ENCODE results near the gene KIF2B. TPM values are rescaled to one million over a fixed set of nuclear protein-coding genes. Genes with fewer than 3 reads are reported as not detected.

Gene KIF2B
- total RNA-seq, 4 donors from 2014 or later, result not detected

DNA sequence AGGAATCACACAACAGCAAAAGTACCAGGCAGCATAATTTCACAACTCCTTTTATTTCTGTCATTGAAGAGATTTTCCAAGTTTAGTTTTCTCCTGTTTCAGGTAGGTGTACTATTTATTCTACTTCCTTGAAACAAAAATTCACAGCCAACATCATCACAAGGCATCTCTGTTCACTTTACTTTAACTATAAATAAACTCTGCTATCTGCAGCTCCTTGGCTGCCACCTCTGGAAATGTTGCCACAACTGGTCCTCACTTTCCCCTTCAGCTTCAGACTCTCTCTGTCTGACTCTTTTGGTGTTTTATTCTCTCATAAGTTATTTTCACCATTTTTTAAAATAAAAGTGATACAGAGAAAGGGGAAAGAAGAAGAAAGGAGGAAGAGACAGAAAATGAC is 27.9 kb upstream of the KIF2B start:
- H3K9me3 ChIP-seq, result no peaks in the 10 kb centered on the region
- no peaks in the 10 kb centered on the region for H3K4me1 ChIP-seq
- ATAC-seq, result no peak
- H3K27me3 ChIP-seq, result no peaks in the 10 kb centered on the region
- H3K36me3 ChIP-seq, result no peaks in the 10 kb centered on the region
- H3K27ac ChIP-seq, result no peak overlapping the region
- TF ChIP-seq EP300 (IDR thresholded peaks at IDR 0.05) (no peak), POLR2AphosphoS5 (IDR thresholded peaks at IDR 0.05) (no peak), POLR2A (IDR thresholded peaks at IDR 0.05) (no peak)
- H3K4me3 ChIP-seq, result no peak overlapping the region

GRCh38 chr17:53796642-53797041 is 26.1 kb upstream of the KIF2B start:
- Histone ChIP-seq H3K4me1 (no peaks in the 10 kb centered on the region), H3K36me3 (no peaks in the 10 kb centered on the region), H3K27me3 (no peaks in the 10 kb centered on the region), H3K9me3 (no peaks in the 10 kb centered on the region), H3K4me3 (no peak overlapping the region), H3K27ac (no peak overlapping the region)
- no peak for ATAC-seq
- TF ChIP-seq EP300 (IDR thresholded peaks at IDR 0.05) (no peak), POLR2AphosphoS5 (IDR thresholded peaks at IDR 0.05) (no peak), POLR2A (IDR thresholded peaks at IDR 0.05) (no peak)
- TF ChIP-seq, protein P1, sequence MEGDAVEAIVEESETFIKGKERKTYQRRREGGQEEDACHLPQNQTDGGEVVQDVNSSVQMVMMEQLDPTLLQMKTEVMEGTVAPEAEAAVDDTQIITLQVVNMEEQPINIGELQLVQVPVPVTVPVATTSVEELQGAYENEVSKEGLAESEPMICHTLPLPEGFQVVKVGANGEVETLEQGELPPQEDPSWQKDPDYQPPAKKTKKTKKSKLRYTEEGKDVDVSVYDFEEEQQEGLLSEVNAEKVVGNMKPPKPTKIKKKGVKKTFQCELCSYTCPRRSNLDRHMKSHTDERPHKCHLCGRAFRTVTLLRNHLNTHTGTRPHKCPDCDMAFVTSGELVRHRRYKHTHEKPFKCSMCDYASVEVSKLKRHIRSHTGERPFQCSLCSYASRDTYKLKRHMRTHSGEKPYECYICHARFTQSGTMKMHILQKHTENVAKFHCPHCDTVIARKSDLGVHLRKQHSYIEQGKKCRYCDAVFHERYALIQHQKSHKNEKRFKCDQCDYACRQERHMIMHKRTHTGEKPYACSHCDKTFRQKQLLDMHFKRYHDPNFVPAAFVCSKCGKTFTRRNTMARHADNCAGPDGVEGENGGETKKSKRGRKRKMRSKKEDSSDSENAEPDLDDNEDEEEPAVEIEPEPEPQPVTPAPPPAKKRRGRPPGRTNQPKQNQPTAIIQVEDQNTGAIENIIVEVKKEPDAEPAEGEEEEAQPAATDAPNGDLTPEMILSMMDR (IDR thresholded peaks at IDR 0.05), result no peak
- 17 to 43% methylated on average over 1 of the region's 1 CpG for WGBS, 2 donors (ENCODE audit: low coverage in 1 of 2)

DNA sequence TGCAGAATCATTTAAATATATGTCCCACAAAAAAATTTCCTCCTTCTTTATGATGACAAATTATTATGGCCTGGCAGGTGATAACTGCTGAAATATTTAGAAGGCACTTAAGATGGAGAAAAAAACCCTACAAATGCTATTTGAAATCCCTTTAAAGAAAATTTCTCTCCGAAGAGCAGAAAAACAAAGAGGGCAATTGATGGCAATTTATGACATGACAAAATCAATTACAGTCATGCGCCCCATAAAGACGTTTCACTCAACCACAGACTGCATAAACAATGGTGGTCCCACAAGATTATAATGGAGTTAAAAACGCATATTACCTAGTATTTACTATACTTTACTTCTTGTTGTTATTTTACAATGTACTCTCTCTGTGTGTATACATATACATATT is 25.2 kb upstream of the KIF2B start:
- Histone ChIP-seq H3K27ac (no peak overlapping the region), H3K4me3 (no peak overlapping the region), H3K36me3 (no peaks in the 10 kb centered on the region), H3K4me1 (no peaks in the 10 kb centered on the region), H3K9me3 (no peaks in the 10 kb centered on the region), H3K27me3 (no peaks in the 10 kb centered on the region)
- ATAC-seq, result no peak
- WGBS, 2 donors (ENCODE audit: low coverage in 1 of 2), result 42 to 49% methylated on average over 4 of the region's 4 CpGs
- no peak for TF ChIP-seq POLR2AphosphoS5 (IDR thresholded peaks at IDR 0.05)
- TF ChIP-seq, protein P1 (IDR thresholded peaks at IDR 0.05), result no peak
- no peak for TF ChIP-seq POLR2A (IDR thresholded peaks at IDR 0.05)
- no peak for TF ChIP-seq EP300 (IDR thresholded peaks at IDR 0.05)

- Histone ChIP-seq H3K36me3 (no peaks in the 10 kb centered on the region), H3K27ac (no peak overlapping the region), H3K27me3 (no peaks in the 10 kb centered on the region), H3K4me3 (no peak overlapping the region), H3K4me1 (no peaks in the 10 kb centered on the region), H3K9me3 (no peaks in the 10 kb centered on the region)
- no peak for TF ChIP-seq POLR2A (IDR thresholded peaks at IDR 0.05)
- TF ChIP-seq POLR2AphosphoS5 (IDR thresholded peaks at IDR 0.05), result no peak
- no peak for TF ChIP-seq EP300 (IDR thresholded peaks at IDR 0.05)
- TF ChIP-seq, protein P1 (IDR thresholded peaks at IDR 0.05), result no peak
- ATAC-seq, result no peak
- 76 to 90% methylated on average over 2 to 5 of the region's 5 CpGs for WGBS, 2 donors (ENCODE audit: low coverage in 1 of 2)
Observed at GRCh38 chr17:53804437-53804836, 18.3 kb upstream of the KIF2B start.

DNA sequence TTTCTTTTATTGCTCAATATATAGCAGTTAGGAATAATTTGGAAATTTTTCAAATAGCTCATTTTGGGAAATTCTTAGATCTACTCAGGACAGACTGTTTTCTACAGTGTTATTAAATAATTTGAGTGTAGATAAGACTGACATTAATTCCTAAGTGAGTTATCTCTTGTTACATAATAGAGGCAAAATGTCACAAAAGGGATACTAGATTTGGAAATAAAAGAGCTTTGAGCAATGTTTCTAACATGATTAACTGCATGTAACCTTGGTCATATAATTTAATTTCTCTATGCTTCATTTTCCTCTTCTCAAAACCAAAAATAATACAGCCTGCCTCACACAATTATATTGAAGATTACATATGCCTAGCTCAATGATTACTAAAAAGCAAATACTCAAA is 16.3 kb upstream of the KIF2B start:
- no peaks in the 10 kb centered on the region for H3K4me1 ChIP-seq
- no peak overlapping the region for H3K4me3 ChIP-seq
- H3K27me3 ChIP-seq, result no peaks in the 10 kb centered on the region
- no peak overlapping the region for H3K27ac ChIP-seq
- no peaks in the 10 kb centered on the region for H3K36me3 ChIP-seq
- no peak for ATAC-seq
- H3K9me3 ChIP-seq, result no peaks in the 10 kb centered on the region
- TF ChIP-seq POLR2AphosphoS5 (IDR thresholded peaks at IDR 0.05), result no peak
- TF ChIP-seq EP300 (IDR thresholded peaks at IDR 0.05), result no peak
- TF ChIP-seq, protein P1 (IDR thresholded peaks at IDR 0.05), result no peak
- no peak for TF ChIP-seq POLR2A (IDR thresholded peaks at IDR 0.05)

DNA sequence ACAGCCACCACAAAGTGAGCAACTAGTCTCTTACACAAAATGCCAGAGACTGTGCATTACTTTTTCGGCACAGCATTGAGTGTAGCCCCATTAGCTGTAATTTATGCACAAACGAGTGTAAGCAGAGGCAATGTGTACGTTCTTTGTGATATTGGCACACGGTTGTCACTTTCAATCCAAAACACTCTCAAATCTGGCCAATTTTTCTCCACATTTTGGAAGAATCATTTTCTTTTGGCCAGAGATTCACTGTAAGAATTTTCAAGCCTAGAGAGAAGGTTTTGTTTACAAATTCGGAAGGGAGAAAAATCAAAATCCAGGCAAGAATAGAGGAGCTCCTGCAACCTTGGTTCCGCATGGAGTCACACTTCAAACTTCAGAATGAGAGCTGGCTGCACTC is 15.4 kb upstream of the KIF2B start:
- Histone ChIP-seq H3K27ac (no peak overlapping the region), H3K4me1 (no peaks in the 10 kb centered on the region), H3K27me3 (no peaks in the 10 kb centered on the region), H3K36me3 (no peaks in the 10 kb centered on the region), H3K4me3 (no peak overlapping the region), H3K9me3 (no peaks in the 10 kb centered on the region)
- TF ChIP-seq EP300 (IDR thresholded peaks at IDR 0.05) (no peak), POLR2A (IDR thresholded peaks at IDR 0.05) (no peak), POLR2AphosphoS5 (IDR thresholded peaks at IDR 0.05) (no peak)
- TF ChIP-seq, protein P1 (IDR thresholded peaks at IDR 0.05), result no peak
- WGBS, 2 donors (ENCODE audit: low coverage in 1 of 2), result 58 to 69% methylated on average over 6 of the region's 6 CpGs
- ATAC-seq, result no peak
